HEK293 (cell line): ENCODE results near the gene INHBB.

ENCODE experiments used
- CTCF ChIA-PET: fragments of 350-600 bp; formaldehyde crosslinking; extraction: SDS; loops from one replicate; lab custom pipeline; 2021; ENCODE audit warnings: antibody characterized with exemption; lab: Yijun Ruan, JAX
- POLR2A ChIA-PET: fragments of 300-600 bp; formaldehyde crosslinking; extraction: SDS; loops from one replicate; lab custom pipeline; 2020; ENCODE audit warnings: antibody characterized with exemption, inconsistent platforms; lab: Yijun Ruan, JAX
- H3K27ac ChIP-seq: fragments of 200-500 bp; sonication (Bioruptor generic); 2 replicates; pipeline ENCODE4 v1.5.1; 2014; ENCODE audit warnings: low read depth, low read length, control low read depth, inconsistent platforms; ENCODE audit errors: extremely low read depth
- H3K36me3 ChIP-seq, 2 experiments: fragments of 200-500 bp in 1 of 2; sonication (Bioruptor generic) in 1 of 2; 1 replicate in 1 of 2; 2 replicates in 1 of 2; pipeline ENCODE4 v1.5.1; 2014 to 2017; ENCODE audit warnings: inconsistent platforms in 2 of 2, low read length in 2 of 2; ENCODE audit not compliant: control insufficient read depth in 2 of 2, insufficient read depth in 1 of 2
- H3K4me1 ChIP-seq: fragments of 200-500 bp; sonication (Bioruptor generic); 2 replicates; pipeline ENCODE4 v1.5.1; 2014; ENCODE audit warnings: mild to moderate bottlenecking, low read length, inconsistent platforms; ENCODE audit not compliant: control insufficient read depth, insufficient read depth
- H3K4me3 ChIP-seq: 2 replicates; pipeline ENCODE4 v1.5.1; 2011; ENCODE audit warnings: low read depth, mild to moderate bottlenecking, control low read depth, low read length, moderate library complexity
- H3K9me3 ChIP-seq: fragments of 200-500 bp; sonication (Bioruptor generic); 2 replicates; pipeline ENCODE4 v1.5.1; 2014; ENCODE audit warnings: low read depth, low read length, inconsistent platforms; ENCODE audit not compliant: control insufficient read depth, insufficient read depth
- BCL11A ChIP-seq: fragments of 450-650 bp; formaldehyde crosslinking; IDR thresholded peaks from 2 replicates; pipeline ENCODE4 v1.5.1; 2016; ENCODE audit warnings: low read depth, missing biosample characterization, missing genetic modification characterization
- EGR2 ChIP-seq: fragments of 450-650 bp; formaldehyde crosslinking; IDR thresholded peaks from 2 replicates; pipeline ENCODE4 v1.5.1; 2016; ENCODE audit warnings: low read depth, missing biosample characterization, missing genetic modification characterization
- GLIS1 ChIP-seq: fragments of 450-650 bp; formaldehyde crosslinking; IDR thresholded peaks from 2 replicates; pipeline ENCODE4 v1.5.1; 2016; ENCODE audit warnings: missing biosample characterization, missing genetic modification characterization
- HOXC10 ChIP-seq: sonication (generic); formaldehyde crosslinking; IDR thresholded peaks from 2 replicates; pipeline ENCODE4 v1.8.1; 2023; ENCODE audit warnings: mild to moderate bottlenecking, missing genetic modification reagents
- KLF8 ChIP-seq: fragments of 450-650 bp; formaldehyde crosslinking; IDR thresholded peaks from 2 replicates; pipeline ENCODE4 v1.5.1; 2016; ENCODE audit warnings: missing biosample characterization, missing genetic modification characterization
- TRIM28 ChIP-seq: IDR thresholded peaks from 2 replicates; pipeline ENCODE4 v1.6.1; 2011; ENCODE audit warnings: low read length, control low read depth, borderline replicate concordance
- YY2 ChIP-seq: fragments of 450-650 bp; formaldehyde crosslinking; IDR thresholded peaks from 2 replicates; pipeline ENCODE4 v1.5.1; 2016; ENCODE audit warnings: missing biosample characterization, missing genetic modification characterization
- ZFHX2 ChIP-seq: fragments of 450-650 bp; formaldehyde crosslinking; conservative IDR thresholded peaks from 2 replicates; pipeline ENCODE4 v1.5.1; 2016; ENCODE audit warnings: missing biosample characterization, missing genetic modification characterization
- ZFP3 ChIP-seq: fragments of 450-650 bp; formaldehyde crosslinking; IDR thresholded peaks from 2 replicates; pipeline ENCODE4 v1.5.1; 2016; ENCODE audit warnings: low read depth, missing biosample characterization, missing genetic modification characterization
- ZIC2 ChIP-seq: fragments of 450-650 bp; formaldehyde crosslinking; IDR thresholded peaks from 2 replicates; pipeline ENCODE4 v1.5.1; 2016; ENCODE audit warnings: missing biosample characterization, missing genetic modification characterization
- ZNF19 ChIP-seq: fragments of 450-650 bp; formaldehyde crosslinking; IDR thresholded peaks from 2 replicates; pipeline ENCODE4; 2016; ENCODE audit warnings: missing biosample characterization, missing genetic modification characterization, low read depth
- ZNF2 ChIP-seq: fragments of 450-650 bp; formaldehyde crosslinking; IDR thresholded peaks from 2 replicates; pipeline ENCODE4 v1.5.1; 2016; ENCODE audit warnings: missing biosample characterization, missing genetic modification characterization
- ZNF221 ChIP-seq: fragments of 450-650 bp; formaldehyde crosslinking; IDR thresholded peaks from 2 replicates; pipeline ENCODE4 v1.5.1; 2017; ENCODE audit warnings: missing biosample characterization, missing genetic modification characterization, borderline replicate concordance
- ZNF23 ChIP-seq: fragments of 450-650 bp; formaldehyde crosslinking; IDR thresholded peaks from 2 replicates; pipeline ENCODE4 v1.5.1; 2016; ENCODE audit warnings: missing biosample characterization, missing genetic modification characterization, borderline replicate concordance
- ZNF335 ChIP-seq: fragments of 450-650 bp; formaldehyde crosslinking; conservative IDR thresholded peaks from 2 replicates; pipeline ENCODE4 v1.5.1; 2016; ENCODE audit warnings: missing biosample characterization, missing genetic modification characterization
- ZNF341 ChIP-seq: fragments of 450-650 bp; formaldehyde crosslinking; IDR thresholded peaks from 2 replicates; pipeline ENCODE4; 2016; ENCODE audit warnings: low read depth, missing biosample characterization, missing genetic modification characterization
- ZNF426 ChIP-seq: fragments of 450-650 bp; formaldehyde crosslinking; IDR thresholded peaks from 2 replicates; pipeline ENCODE4 v1.5.1; 2017; ENCODE audit warnings: missing biosample characterization, missing genetic modification characterization, mild to moderate bottlenecking, inconsistent platforms, moderate library complexity
- ZNF510 ChIP-seq: fragments of 450-650 bp; formaldehyde crosslinking; IDR thresholded peaks from 2 replicates; pipeline ENCODE4 v1.5.1; 2018; ENCODE audit warnings: mild to moderate bottlenecking, missing genetic modification characterization, missing biosample characterization; ENCODE audit not compliant: insufficient replicate concordance
- ZNF529 ChIP-seq: fragments of 450-650 bp; formaldehyde crosslinking; IDR thresholded peaks from 2 replicates; pipeline ENCODE4 v1.5.1; 2017; ENCODE audit warnings: missing genetic modification characterization, missing biosample characterization; ENCODE audit not compliant: insufficient replicate concordance
- ZNF571 ChIP-seq: fragments of 450-650 bp; formaldehyde crosslinking; IDR thresholded peaks from 2 replicates; pipeline ENCODE4 v1.5.0; 2017; ENCODE audit warnings: missing biosample characterization, missing genetic modification characterization
- ZNF629 ChIP-seq: fragments of 450-650 bp; formaldehyde crosslinking; IDR thresholded peaks from 2 replicates; pipeline ENCODE4 v1.5.1; 2017; ENCODE audit warnings: missing biosample characterization, missing genetic modification characterization
- ZNF670 ChIP-seq: fragments of 450-650 bp; formaldehyde crosslinking; IDR thresholded peaks from 2 replicates; pipeline ENCODE4 v1.5.1; 2016; ENCODE audit warnings: missing biosample characterization, missing genetic modification characterization, low read depth
- ZSCAN16 ChIP-seq: fragments of 450-650 bp; formaldehyde crosslinking; IDR thresholded peaks from 2 replicates; pipeline ENCODE4 v1.5.1; 2016; ENCODE audit warnings: missing biosample characterization, missing genetic modification characterization
- TF ChIP-seq, protein P1 (sequence below): fragments of 450-650 bp; formaldehyde crosslinking; IDR thresholded peaks from 2 replicates; pipeline ENCODE4 v1.5.1; 2017; ENCODE audit warnings: missing biosample characterization, missing genetic modification characterization
- TF ChIP-seq, protein P2 (sequence below): fragments of 450-650 bp; formaldehyde crosslinking; IDR thresholded peaks from 2 replicates; pipeline ENCODE4 v1.5.1; 2016; ENCODE audit warnings: missing biosample characterization, missing genetic modification characterization
- TF ChIP-seq, protein P3 (sequence below): fragments of 450-650 bp; formaldehyde crosslinking; IDR thresholded peaks from 2 replicates; pipeline ENCODE4 v1.5.1; 2016; ENCODE audit warnings: missing biosample characterization, missing genetic modification characterization

INHBB gene

DNA sequence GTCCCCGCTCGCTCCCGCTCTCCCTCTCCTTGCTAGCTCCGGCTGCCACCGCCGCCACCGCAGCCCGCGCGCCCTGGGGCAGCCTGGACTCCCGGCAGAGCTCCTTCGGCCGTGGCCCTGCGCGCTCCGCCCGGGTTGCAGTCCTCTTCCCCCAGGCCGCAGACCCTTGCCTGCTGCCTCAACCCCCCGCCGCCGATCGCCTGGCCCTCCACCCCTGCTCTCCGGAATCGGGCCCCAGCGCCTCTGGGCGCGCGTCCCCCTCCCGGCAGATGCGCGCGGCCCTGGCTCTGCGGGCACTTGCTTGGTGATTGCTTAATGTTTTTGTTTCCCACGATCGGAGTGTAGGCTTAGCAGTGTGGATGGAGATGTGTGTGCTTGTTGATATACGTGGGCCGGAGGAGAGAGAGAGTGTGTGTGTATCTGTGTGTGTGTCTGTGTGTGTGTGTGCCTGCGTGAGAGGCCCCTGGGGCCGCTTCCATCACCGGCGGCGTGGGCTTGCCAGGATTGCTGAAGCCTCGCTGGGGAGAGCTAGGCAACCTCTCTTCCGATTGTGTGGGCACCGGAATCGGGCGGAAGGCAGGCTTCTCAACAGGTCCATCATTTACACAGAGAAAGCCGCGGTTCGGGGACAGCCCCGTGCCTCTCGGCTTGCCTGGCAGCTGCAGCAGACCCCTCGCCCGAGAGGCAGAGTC, 877 bp downstream of the INHBB start:
- ChIA-PET CTCF (interaction anchor here (0.5 to 1.8 kb wide), 7 partner anchors 9 to 392 kb away, joined by 3 to 5 read pairs (median 3); no protein-coding TSS in a partner anchor), POLR2A (interaction anchor here (0.7 kb wide), 1 partner anchor 141 kb away, joined by 5 read pairs; no protein-coding TSS in a partner anchor)
- Histone ChIP-seq H3K27ac (0 out of 2 replicates have a peak overlapping the region, but pooled peaks have one; percentile 37), H3K4me1 (peaks cover 15% of the 10 kb centered on the region), H3K36me3 (peaks cover 0 to 23% of the 10 kb centered on the region in 2 experiments; a peak in 1 of 3 replicates), H3K9me3 (no peaks in the 10 kb centered on the region)
- TF ChIP-seq ZFHX2 (tag by site-specific recombination) (peak; percentile 94), EGR2 (tag by site-specific recombination) (peak; percentile 94)
- TF ChIP-seq, protein P1, sequence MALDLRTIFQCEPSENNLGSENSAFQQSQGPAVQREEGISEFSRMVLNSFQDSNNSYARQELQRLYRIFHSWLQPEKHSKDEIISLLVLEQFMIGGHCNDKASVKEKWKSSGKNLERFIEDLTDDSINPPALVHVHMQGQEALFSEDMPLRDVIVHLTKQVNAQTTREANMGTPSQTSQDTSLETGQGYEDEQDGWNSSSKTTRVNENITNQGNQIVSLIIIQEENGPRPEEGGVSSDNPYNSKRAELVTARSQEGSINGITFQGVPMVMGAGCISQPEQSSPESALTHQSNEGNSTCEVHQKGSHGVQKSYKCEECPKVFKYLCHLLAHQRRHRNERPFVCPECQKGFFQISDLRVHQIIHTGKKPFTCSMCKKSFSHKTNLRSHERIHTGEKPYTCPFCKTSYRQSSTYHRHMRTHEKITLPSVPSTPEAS (tag by site-specific recombination): peak; percentile 63
- TF ChIP-seq, protein P2, sequence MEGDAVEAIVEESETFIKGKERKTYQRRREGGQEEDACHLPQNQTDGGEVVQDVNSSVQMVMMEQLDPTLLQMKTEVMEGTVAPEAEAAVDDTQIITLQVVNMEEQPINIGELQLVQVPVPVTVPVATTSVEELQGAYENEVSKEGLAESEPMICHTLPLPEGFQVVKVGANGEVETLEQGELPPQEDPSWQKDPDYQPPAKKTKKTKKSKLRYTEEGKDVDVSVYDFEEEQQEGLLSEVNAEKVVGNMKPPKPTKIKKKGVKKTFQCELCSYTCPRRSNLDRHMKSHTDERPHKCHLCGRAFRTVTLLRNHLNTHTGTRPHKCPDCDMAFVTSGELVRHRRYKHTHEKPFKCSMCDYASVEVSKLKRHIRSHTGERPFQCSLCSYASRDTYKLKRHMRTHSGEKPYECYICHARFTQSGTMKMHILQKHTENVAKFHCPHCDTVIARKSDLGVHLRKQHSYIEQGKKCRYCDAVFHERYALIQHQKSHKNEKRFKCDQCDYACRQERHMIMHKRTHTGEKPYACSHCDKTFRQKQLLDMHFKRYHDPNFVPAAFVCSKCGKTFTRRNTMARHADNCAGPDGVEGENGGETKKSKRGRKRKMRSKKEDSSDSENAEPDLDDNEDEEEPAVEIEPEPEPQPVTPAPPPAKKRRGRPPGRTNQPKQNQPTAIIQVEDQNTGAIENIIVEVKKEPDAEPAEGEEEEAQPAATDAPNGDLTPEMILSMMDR (tag by site-specific recombination): no peak
- TF ChIP-seq, all 188 proteins: peak for 3
- H3K4me3 ChIP-seq: peak overlapping the region; percentile 24

DNA sequence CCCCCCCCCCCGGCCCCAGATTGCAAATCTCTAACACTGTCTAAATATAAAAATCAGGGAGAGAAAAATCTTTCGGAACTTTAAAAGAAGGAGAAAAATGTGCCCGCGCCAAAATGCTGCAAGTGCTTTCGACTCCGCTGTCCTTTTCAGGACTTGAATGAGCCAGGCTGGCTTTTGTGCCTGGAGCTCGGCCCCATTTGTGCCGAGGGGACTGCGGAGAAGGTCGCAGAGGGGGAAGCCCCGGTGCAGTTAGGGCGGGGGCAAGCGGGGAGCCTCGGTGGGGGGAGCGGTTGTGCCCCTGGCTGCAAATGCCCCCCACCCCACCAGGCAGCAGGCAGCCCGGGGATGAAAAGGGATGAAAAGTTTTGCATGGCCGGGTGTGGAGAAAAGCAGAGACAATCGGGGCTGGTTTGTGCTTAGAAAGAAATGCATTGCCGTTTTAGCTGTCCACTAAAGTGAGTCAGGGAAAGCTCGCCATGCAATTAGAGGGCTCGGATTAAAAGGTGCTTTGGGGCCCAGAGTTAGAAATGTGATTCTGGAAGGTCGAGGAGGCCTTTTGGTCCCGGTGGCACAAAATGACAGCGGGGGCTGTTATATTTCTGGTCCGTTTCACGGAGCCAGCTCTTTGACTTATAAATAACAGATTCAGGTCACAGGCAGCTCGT, 1.6 kb downstream of the INHBB start:
- Histone ChIP-seq H3K9me3 (no peaks in the 10 kb centered on the region), H3K36me3 (peaks cover 0 to 23% of the 10 kb centered on the region in 2 experiments; a peak in 1 of 3 replicates), H3K4me1 (peaks cover 15% of the 10 kb centered on the region), H3K4me3 (no peak overlapping the region), H3K27ac (no peak overlapping the region)
- TF ChIP-seq ZNF335 (tag by site-specific recombination) (no peak), BCL11A (tag by site-specific recombination) (no peak), KLF8 (tag by site-specific recombination) (no peak), ZNF510 (tag by site-specific recombination) (no peak), ZIC2 (no peak), ZFP3 (no peak), ZNF571 (tag by site-specific recombination) (no peak), TRIM28 (no peak), ZNF670 (tag by site-specific recombination) (no peak)
- ChIA-PET POLR2A (interaction anchor here (0.7 kb wide), 1 partner anchor 141 kb away, joined by 5 read pairs; no protein-coding TSS in a partner anchor), CTCF (interaction anchor here (0.5 to 1.8 kb wide), 5 partner anchors 34 to 392 kb away, joined by 3 to 5 read pairs (median 4); no protein-coding TSS in a partner anchor)

DNA sequence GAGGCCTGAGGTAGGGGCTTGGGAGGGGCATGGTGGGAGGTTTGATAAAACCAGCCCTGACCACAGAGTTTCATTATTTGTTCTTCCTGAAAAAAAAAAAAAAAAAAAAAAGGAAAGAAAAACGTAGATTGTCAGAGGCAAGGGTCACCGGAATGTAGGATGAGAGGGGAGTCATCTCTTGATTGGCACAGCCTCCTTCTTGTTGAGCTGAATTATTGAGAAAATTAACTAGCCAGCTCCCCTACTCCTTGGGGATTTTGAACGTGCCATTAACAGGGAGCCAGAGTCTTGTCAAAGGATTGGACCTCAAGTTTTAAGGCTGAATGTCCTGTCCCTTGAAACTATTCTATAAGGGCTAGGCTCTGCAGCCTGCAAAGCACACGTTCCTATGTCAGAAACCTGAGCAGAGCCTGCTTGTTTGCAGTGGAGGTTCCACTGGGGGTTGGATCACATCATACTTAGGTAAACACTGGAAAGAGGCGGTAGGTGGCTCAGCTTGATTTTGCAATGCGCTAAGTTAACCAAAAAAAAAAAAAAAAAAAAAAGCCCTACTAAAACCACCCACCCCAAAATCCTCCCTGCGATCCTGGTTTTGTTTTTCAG, 2.3 kb downstream of the INHBB start:
- Histone ChIP-seq H3K36me3 (peaks cover 0 to 23% of the 10 kb centered on the region in 2 experiments; a peak in 1 of 3 replicates), H3K9me3 (no peaks in the 10 kb centered on the region), H3K4me1 (peaks cover 15% of the 10 kb centered on the region), H3K4me3 (no peak overlapping the region), H3K27ac (no peak overlapping the region)
- CTCF ChIA-PET: interaction anchor here (0.6 to 1.8 kb wide), 4 partner anchors 93 to 333 kb away, joined by 4 to 5 read pairs (median 4); no protein-coding TSS in a partner anchor
- POLR2A ChIA-PET: interaction anchor here (0.6 to 1.2 kb wide), 3 partner anchors 10 to 708 kb away, joined by 3 to 5 read pairs (median 3); no protein-coding TSS in a partner anchor
- TF ChIP-seq, protein P3, sequence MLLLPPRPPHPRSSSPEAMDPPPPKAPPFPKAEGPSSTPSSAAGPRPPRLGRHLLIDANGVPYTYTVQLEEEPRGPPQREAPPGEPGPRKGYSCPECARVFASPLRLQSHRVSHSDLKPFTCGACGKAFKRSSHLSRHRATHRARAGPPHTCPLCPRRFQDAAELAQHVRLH: no peak
- TF ChIP-seq EGR2 (tag by site-specific recombination) (peak; percentile 54), ZNF629 (tag by site-specific recombination) (peak; percentile 42; the same call in 1 of the 2 replicates), ZNF221 (tag by site-specific recombination) (no peak), HOXC10 (no peak), ZNF19 (no peak), ZNF341 (tag by site-specific recombination) (peak; percentile 89), ZSCAN16 (peak; percentile 90), ZNF2 (tag by site-specific recombination) (no peak), YY2 (no peak), ZNF510 (tag by site-specific recombination) (no peak), ZNF426 (tag by site-specific recombination) (no peak), ZNF23 (no peak), ZFHX2 (tag by site-specific recombination) (peak; percentile 52), ZNF529 (no peak), GLIS1 (peak; percentile 67)
